Activated naive CD4-positive, alpha-beta T cell (primary cell): ENCODE measurements around the gene NEU4.
"Not testable (repeated sequence)": the region's sequence is repeated elsewhere in the genome, so short reads cannot be mapped to it uniquely, and the experiment has no call there.

Source experiments
- DNase-seq, 4 experiments: peaks; one replicate each; lab custom pipeline; 2025; lab: John Stamatoyannopoulos, UW

NEU4 gene

GRCh38 chr2:241799522-241800197 is 9.3 kb upstream of the NEU4 start:
- DNase-seq = no peak

- DNase-seq = not testable (repeated sequence)
Measured at GRCh38 chr2:241800198-241800903, 8.6 kb upstream of the NEU4 start.

GRCh38 chr2:241801611-241802420 is 7.2 kb upstream of the NEU4 start:
- DNase-seq = no peak

GRCh38 chr2:241802421-241803318 is 6.3 kb upstream of the NEU4 start:
- no peak for DNase-seq

- DNase-seq = no peak
Measured at GRCh38 chr2:241803387-241804325, 5.3 kb upstream of the NEU4 start.

GRCh38 chr2:241804326-241805229 is 4.4 kb upstream of the NEU4 start:
- DNase-seq = no peak

- not testable (repeated sequence) for DNase-seq
Measured at GRCh38 chr2:241806217-241806616, 2.8 kb upstream of the NEU4 start.

GRCh38 chr2:241808051-241808720 is 807 bp upstream of the NEU4 start:
- DNase-seq = no peak

GRCh38 chr2:241809383-241810306 is 652 bp downstream of the NEU4 start:
- no peak for DNase-seq

- DNase-seq = no peak
Measured at GRCh38 chr2:241810307-241811200, 1.6 kb downstream of the NEU4 start.

GRCh38 chr2:241811201-241811951 is 2.4 kb downstream of the NEU4 start:
- no peak for DNase-seq

GRCh38 chr2:241811952-241812729 is 3.1 kb downstream of the NEU4 start:
- no peak for DNase-seq

- no peak for DNase-seq
Measured at GRCh38 chr2:241812730-241813643, 4.0 kb downstream of the NEU4 start.
